A549 (cell line): ENCODE results near the gene TSKS.

Source experiments
- CHD4 ChIP-seq: fragments of 200-600 bp; sonication (generic); IDR thresholded peaks from 2 replicates; pipeline ENCODE4 v1.6.1; 2016; ENCODE audit warnings: antibody characterized with exemption, mild to moderate bottlenecking, borderline replicate concordance
- CTCF ChIP-seq: fragments of >200 bp; sonication (Bioruptor Twin); formaldehyde crosslinking; IDR thresholded peaks from 3 replicates; pipeline ENCODE4 v1.5.1; 2016
- E2F6 ChIP-seq: IDR thresholded peaks from 2 replicates; pipeline ENCODE4 v1.6.1; 2012; ENCODE audit warnings: low read depth, borderline replicate concordance
- EP300 ChIP-seq, 2 experiments: fragments of >200 bp; sonication (Bioruptor Twin); formaldehyde crosslinking; IDR thresholded peaks; 2 replicates in 1 of 2; 3 replicates in 1 of 2; pipeline ENCODE4 v1.6.1; 2016 to 2017
- KDM1A ChIP-seq: fragments of 200-600 bp; sonication (generic); IDR thresholded peaks from 2 replicates; pipeline ENCODE4 v1.6.1; 2016; ENCODE audit warnings: low read depth, mild to moderate bottlenecking
- MAFK ChIP-seq: fragments of 450-650 bp; IDR thresholded peaks from 2 replicates; pipeline ENCODE4 v1.6.1; 2014; ENCODE audit not compliant: partially characterized antibody
- MAX ChIP-seq: IDR thresholded peaks from 2 replicates; pipeline ENCODE4 v1.6.1; 2012
- NFE2L2 ChIP-seq: fragments of 150-350 bp; conservative IDR thresholded peaks from 2 replicates; pipeline ENCODE4 v1.6.1; 2014; ENCODE audit warnings: low read length
- RCOR1 ChIP-seq: fragments of 150-350 bp; IDR thresholded peaks from 2 replicates; pipeline ENCODE4 v1.6.1; 2014; ENCODE audit warnings: antibody characterized with exemption, low read length, low read depth
- SMC3 ChIP-seq: fragments of >200 bp; sonication (Bioruptor Twin); formaldehyde crosslinking; IDR thresholded peaks from 3 replicates; pipeline ENCODE4 v1.6.1; 2018; ENCODE audit warnings: inconsistent platforms
- USF2 ChIP-seq: fragments of 450-650 bp; IDR thresholded peaks from 2 replicates; pipeline ENCODE4 v1.6.1; 2014; ENCODE audit warnings: antibody characterized with exemption

- no peak for TF ChIP-seq NFE2L2
- no peak for TF ChIP-seq RCOR1
- TF ChIP-seq CHD4: no peak
- TF ChIP-seq E2F6: no peak
- TF ChIP-seq CTCF: no peak
- TF ChIP-seq MAX: no peak
- TF ChIP-seq SMC3: no peak
- no peak for TF ChIP-seq KDM1A
- TF ChIP-seq MAFK: no peak
- no peak for TF ChIP-seq EP300 (IDR thresholded peaks at IDR 0.05)
- TF ChIP-seq USF2: no peak
Observed at GRCh38 chr19:49795615-49796014, 32.5 kb upstream of the TSKS start.
